PC-9 (cell line): Measurements from ENCODE around the gene NUP210.

ENCODE experiments used
- CTCF ChIP-seq: fragments of 200-600 bp; sonication (generic); conservative IDR thresholded peaks from 2 replicates; pipeline ENCODE4 v1.6.1; 2017; ENCODE audit warnings: mixed run types, antibody characterized with exemption, mild to moderate bottlenecking, moderate library complexity
- EZH2 ChIP-seq: fragments of 200-600 bp; sonication (generic); IDR thresholded peaks from 2 replicates; pipeline ENCODE4 v1.8.0; 2017; ENCODE audit warnings: antibody characterized with exemption, low read depth

GRCh38 chr3:13358643-13359042 is 61.5 kb downstream of the NUP210 start:
- no peak for TF ChIP-seq CTCF
- no peak for TF ChIP-seq EZH2
